ENCODE measurements around the gene CD40LG. TPM values are rescaled to one million over a fixed set of nuclear protein-coding genes. Genes with fewer than 3 reads are reported as not detected.

CD40LG gene
- total and polyA plus RNA-seq, 4 donors: 0.20 to 0.74 (median 0.50) TPM

DNA sequence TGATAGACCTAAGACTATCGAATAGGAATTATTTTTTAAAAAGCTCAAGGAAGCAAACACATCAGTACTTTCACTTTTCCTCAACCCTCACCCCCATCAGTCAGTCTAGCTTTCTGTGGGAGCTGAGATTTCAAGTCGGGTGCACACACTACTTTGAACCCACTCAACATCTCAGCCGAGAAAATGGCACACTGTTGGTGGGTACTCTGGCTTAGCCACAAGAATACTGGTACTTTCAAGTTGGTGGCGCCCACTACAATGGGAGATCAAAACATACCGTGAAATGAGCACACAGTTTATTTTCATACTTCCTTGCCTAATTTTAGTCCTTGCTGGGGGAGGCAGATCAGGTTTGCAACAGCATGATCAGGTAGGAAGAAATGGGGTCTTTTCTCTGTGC is 10.2 kb downstream of the CD40LG start:
- Histone ChIP-seq H3K27me3 (ENCODE audit: control insufficient read depth in 3 of 3, insufficient read depth in 3 of 3, low read length in 2 of 3) (peaks cover 0 to 11% (median 3%) of the 10 kb centered on the region in 3 donors), H3K4me1 (ENCODE audit: control insufficient read depth in 5 of 5, insufficient read depth in 5 of 5, low read length in 5 of 5) (no peaks in the 10 kb centered on the region), H3K9ac (ENCODE audit: insufficient read depth in 1 of 2, low read length in 2 of 2) (no peak overlapping the region), H3K4me3 (no peak overlapping the region), H3K9me3 (ENCODE audit: control insufficient read depth in 4 of 4, insufficient read depth in 3 of 4, low read length in 3 of 4) (no peaks in the 10 kb centered on the region), H3K36me3 (ENCODE audit: control insufficient read depth in 4 of 4, insufficient read depth in 4 of 4, low read length in 4 of 4) (no peaks in the 10 kb centered on the region), H3K27ac (ENCODE audit: low read depth in 1 of 2, low read length in 1 of 2) (no peak overlapping the region)
- DNase-seq (no peak), ATAC-seq (ENCODE audit: insufficient read depth, low FRiP score) (no peak)
- 72 to 83% methylated on average over 5 of the region's 5 CpGs for WGBS, 2 donors
- TF ChIP-seq, protein P1, sequence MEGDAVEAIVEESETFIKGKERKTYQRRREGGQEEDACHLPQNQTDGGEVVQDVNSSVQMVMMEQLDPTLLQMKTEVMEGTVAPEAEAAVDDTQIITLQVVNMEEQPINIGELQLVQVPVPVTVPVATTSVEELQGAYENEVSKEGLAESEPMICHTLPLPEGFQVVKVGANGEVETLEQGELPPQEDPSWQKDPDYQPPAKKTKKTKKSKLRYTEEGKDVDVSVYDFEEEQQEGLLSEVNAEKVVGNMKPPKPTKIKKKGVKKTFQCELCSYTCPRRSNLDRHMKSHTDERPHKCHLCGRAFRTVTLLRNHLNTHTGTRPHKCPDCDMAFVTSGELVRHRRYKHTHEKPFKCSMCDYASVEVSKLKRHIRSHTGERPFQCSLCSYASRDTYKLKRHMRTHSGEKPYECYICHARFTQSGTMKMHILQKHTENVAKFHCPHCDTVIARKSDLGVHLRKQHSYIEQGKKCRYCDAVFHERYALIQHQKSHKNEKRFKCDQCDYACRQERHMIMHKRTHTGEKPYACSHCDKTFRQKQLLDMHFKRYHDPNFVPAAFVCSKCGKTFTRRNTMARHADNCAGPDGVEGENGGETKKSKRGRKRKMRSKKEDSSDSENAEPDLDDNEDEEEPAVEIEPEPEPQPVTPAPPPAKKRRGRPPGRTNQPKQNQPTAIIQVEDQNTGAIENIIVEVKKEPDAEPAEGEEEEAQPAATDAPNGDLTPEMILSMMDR (IDR thresholded peaks at IDR 0.05; ENCODE audit: control extremely low read depth, extremely low read depth): no peak

DNA sequence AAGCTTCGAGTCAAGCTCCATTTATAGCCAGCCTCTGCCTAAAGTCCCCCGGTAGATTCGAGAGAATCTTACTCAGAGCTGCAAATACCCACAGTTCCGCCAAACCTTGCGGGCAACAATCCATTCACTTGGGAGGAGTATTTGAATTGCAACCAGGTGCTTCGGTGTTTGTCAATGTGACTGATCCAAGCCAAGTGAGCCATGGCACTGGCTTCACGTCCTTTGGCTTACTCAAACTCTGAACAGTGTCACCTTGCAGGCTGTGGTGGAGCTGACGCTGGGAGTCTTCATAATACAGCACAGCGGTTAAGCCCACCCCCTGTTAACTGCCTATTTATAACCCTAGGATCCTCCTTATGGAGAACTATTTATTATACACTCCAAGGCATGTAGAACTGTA is 11.2 kb downstream of the CD40LG start:
- ATAC-seq (ENCODE audit: insufficient read depth, low FRiP score): no peak

DNA sequence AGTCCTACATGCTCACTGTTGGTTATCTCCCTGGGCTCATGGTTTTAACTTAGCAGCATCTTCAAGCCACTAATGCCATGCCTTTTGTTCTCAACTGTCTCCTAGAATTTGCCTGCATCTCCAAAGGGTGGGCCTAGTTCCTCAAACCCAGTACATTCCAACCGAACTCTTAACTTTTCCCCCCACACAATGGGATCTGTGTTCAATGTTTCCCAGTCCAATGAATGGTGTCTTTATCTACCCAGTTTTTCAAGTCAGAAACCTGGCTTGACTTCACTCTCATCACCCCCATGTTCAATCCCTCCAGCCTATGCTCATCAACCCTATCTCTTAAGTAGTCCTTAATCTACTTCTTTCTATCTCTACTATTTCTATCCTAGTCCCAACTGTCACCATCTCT is 12.9 kb downstream of the CD40LG start:
- Histone ChIP-seq H3K9me3 (ENCODE audit: control insufficient read depth in 4 of 4, insufficient read depth in 3 of 4, low read length in 3 of 4) (peaks cover 0 to 3% (median 1%) of the 10 kb centered on the region in 4 donors), H3K9ac (ENCODE audit: insufficient read depth in 1 of 2, low read length in 2 of 2) (no peak overlapping the region), H3K27me3 (ENCODE audit: control insufficient read depth in 3 of 3, insufficient read depth in 3 of 3, low read length in 2 of 3) (peaks cover 0 to 11% (median 3%) of the 10 kb centered on the region in 3 donors), H3K4me1 (ENCODE audit: control insufficient read depth in 5 of 5, insufficient read depth in 5 of 5, low read length in 5 of 5) (no peaks in the 10 kb centered on the region), H3K4me3 (no peak overlapping the region), H3K36me3 (ENCODE audit: control insufficient read depth in 4 of 4, insufficient read depth in 4 of 4, low read length in 4 of 4) (peaks cover 0 to 5% (median 0%) of the 10 kb centered on the region in 4 donors), H3K27ac (ENCODE audit: low read depth in 1 of 2, low read length in 1 of 2) (no peak overlapping the region)
- 81 to 88% methylated on average over 1 of the region's 1 CpG for WGBS, 2 donors
- TF ChIP-seq, protein P1 (IDR thresholded peaks at IDR 0.05; ENCODE audit: control extremely low read depth, extremely low read depth): no peak
- DNase-seq (no peak), ATAC-seq (ENCODE audit: insufficient read depth, low FRiP score) (no peak)

More for the DNA sequence above, 11.2 kb downstream of the CD40LG start:
- no peaks in the 10 kb centered on the region for H3K36me3 ChIP-seq (ENCODE audit: control insufficient read depth in 4 of 4, insufficient read depth in 4 of 4, low read length in 4 of 4)
- H3K27ac ChIP-seq (ENCODE audit: low read depth in 1 of 2, low read length in 1 of 2): no peak overlapping the region
- peaks cover 0 to 2% (median 0%) of the 10 kb centered on the region in 4 donors for H3K9me3 ChIP-seq (ENCODE audit: control insufficient read depth in 4 of 4, insufficient read depth in 3 of 4, low read length in 3 of 4)
- TF ChIP-seq, protein P1 (IDR thresholded peaks at IDR 0.05; ENCODE audit: control extremely low read depth, extremely low read depth): no peak
- H3K4me3 ChIP-seq: no peak overlapping the region
- no peak overlapping the region for H3K9ac ChIP-seq (ENCODE audit: insufficient read depth in 1 of 2, low read length in 2 of 2)
- 86 to 99% methylated on average over 9 of the region's 9 CpGs for WGBS, 2 donors
- H3K27me3 ChIP-seq (ENCODE audit: control insufficient read depth in 3 of 3, insufficient read depth in 3 of 3, low read length in 2 of 3): peaks cover 0 to 11% (median 3%) of the 10 kb centered on the region in 3 donors
- DNase-seq: no peak
- no peaks in the 10 kb centered on the region for H3K4me1 ChIP-seq (ENCODE audit: control insufficient read depth in 5 of 5, insufficient read depth in 5 of 5, low read length in 5 of 5)

DNA sequence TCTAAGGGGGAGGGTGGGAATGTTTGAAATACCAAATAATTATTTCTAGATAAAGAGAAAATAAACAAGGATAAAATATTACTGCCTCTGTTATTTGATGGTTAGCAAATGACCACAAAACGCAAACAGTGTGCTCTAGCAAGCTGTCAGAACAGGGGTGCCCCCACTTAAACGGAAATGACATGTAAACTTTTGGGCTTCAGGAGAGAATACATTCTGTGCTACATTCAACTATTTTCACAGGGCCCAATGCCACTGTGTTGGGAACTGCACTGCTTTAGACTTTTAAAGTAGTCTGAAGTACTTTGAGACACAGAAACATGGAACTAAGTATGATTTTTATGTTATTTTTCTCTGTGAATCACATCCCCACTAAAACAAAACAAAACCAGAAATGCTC is 14.1 kb downstream of the CD40LG start:
- no peaks in the 10 kb centered on the region for H3K4me1 ChIP-seq (ENCODE audit: control insufficient read depth in 5 of 5, insufficient read depth in 5 of 5, low read length in 5 of 5)
- TF ChIP-seq, protein P1 (IDR thresholded peaks at IDR 0.05; ENCODE audit: control extremely low read depth, extremely low read depth): no peak
- no peak for ATAC-seq (ENCODE audit: insufficient read depth, low FRiP score)
- peak in 1 of 3 donors; percentile 3 for DNase-seq
- 44 to 62% methylated on average over 2 of the region's 2 CpGs for WGBS, 2 donors
- peaks cover 0 to 9% (median 3%) of the 10 kb centered on the region in 3 donors for H3K27me3 ChIP-seq (ENCODE audit: control insufficient read depth in 3 of 3, insufficient read depth in 3 of 3, low read length in 2 of 3)
- H3K4me3 ChIP-seq: no peak overlapping the region
- no peak overlapping the region for H3K9ac ChIP-seq (ENCODE audit: insufficient read depth in 1 of 2, low read length in 2 of 2)
- no peak overlapping the region for H3K27ac ChIP-seq (ENCODE audit: low read depth in 1 of 2, low read length in 1 of 2)
- peaks cover 0 to 3% (median 1%) of the 10 kb centered on the region in 4 donors for H3K9me3 ChIP-seq (ENCODE audit: control insufficient read depth in 4 of 4, insufficient read depth in 3 of 4, low read length in 3 of 4)
- peaks cover 0 to 9% (median 0%) of the 10 kb centered on the region in 4 donors for H3K36me3 ChIP-seq (ENCODE audit: control insufficient read depth in 4 of 4, insufficient read depth in 4 of 4, low read length in 4 of 4)

Measured in lung (tissue), 12 donors.